ENCODE measurements around the gene AMPD2.

AMPD2 gene

DNA sequence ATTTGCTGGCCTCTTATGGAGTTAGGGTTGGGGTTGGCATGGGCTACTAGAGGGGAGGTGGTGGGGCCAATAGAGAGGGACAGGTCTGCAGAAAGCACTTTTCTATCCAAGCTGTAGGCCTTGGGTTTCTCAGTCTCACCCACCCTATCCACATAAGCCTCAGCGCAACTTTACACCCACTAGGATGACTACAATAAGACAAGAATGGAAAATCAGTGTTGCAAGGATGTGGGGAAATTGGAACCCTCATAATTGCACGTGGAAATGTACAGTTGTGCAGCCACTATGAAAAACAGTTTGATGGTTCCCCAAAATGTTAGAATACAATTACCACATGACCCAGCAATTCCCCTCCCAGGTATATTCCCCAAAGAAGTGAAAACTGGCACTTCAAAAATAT is 22.2 kb downstream of the AMPD2 start:
- Histone ChIP-seq H3K27me3 (ENCODE audit: low read depth, low read length) (no peaks in the 10 kb centered on the region), H3K36me3 (ENCODE audit: control insufficient read depth in 1 of 2, insufficient read depth in 2 of 2, low read length in 2 of 2) (no peaks in the 10 kb centered on the region)

DNA sequence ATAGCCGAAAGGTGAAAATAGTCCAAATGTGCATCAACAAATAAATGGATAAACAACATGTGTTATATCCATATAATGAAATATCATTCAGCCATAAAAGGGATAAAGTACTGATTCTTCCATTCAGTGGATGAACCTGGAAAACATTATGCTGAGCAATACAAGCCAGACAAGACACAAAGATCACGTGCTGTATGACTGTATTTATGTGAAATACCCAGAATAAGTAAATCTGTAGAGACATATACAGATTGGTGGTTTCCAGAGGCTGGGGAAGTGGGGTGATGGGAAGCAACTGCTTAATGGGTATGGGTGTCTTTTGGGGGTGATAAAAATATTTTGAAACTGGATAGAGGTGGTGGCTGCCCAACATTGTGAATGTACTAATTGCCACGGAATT is 23.0 kb downstream of the AMPD2 start:
- Histone ChIP-seq H3K4me3 (ENCODE audit: low read depth in 1 of 2, low read length in 2 of 2) (no peak overlapping the region), H3K4me1 (ENCODE audit: control insufficient read depth in 1 of 2, insufficient read depth in 2 of 2, low read length in 2 of 2) (peaks cover 0 to 18% of the 10 kb centered on the region in 2 donors), H3K27ac (ENCODE audit: low read length) (no peak overlapping the region), H3K27me3 (ENCODE audit: low read depth, low read length) (no peaks in the 10 kb centered on the region), H3K36me3 (ENCODE audit: control insufficient read depth in 1 of 2, insufficient read depth in 2 of 2, low read length in 2 of 2) (no peaks in the 10 kb centered on the region), H3K9me3 (ENCODE audit: control insufficient read depth in 1 of 2, low read length in 2 of 2) (no peaks in the 10 kb centered on the region)

More for the DNA sequence above, 22.2 kb downstream of the AMPD2 start:
- Histone ChIP-seq H3K4me1 (ENCODE audit: control insufficient read depth in 1 of 2, insufficient read depth in 2 of 2, low read length in 2 of 2) (peaks cover 0 to 18% of the 10 kb centered on the region in 2 donors), H3K27ac (ENCODE audit: low read length) (no peak overlapping the region), H3K4me3 (ENCODE audit: low read depth in 1 of 2, low read length in 2 of 2) (no peak overlapping the region), H3K9me3 (ENCODE audit: control insufficient read depth in 1 of 2, low read length in 2 of 2) (no peaks in the 10 kb centered on the region)

- Histone ChIP-seq H3K36me3 (ENCODE audit: control insufficient read depth in 1 of 2, insufficient read depth in 2 of 2, low read length in 2 of 2) (no peaks in the 10 kb centered on the region), H3K27ac (ENCODE audit: low read length) (no peak overlapping the region), H3K4me1 (ENCODE audit: control insufficient read depth in 1 of 2, insufficient read depth in 2 of 2, low read length in 2 of 2) (peaks cover 0 to 18% of the 10 kb centered on the region in 2 donors), H3K27me3 (ENCODE audit: low read depth, low read length) (no peaks in the 10 kb centered on the region), H3K4me3 (ENCODE audit: low read depth in 1 of 2, low read length in 2 of 2) (no peak overlapping the region), H3K9me3 (ENCODE audit: control insufficient read depth in 1 of 2, low read length in 2 of 2) (no peaks in the 10 kb centered on the region)
Observed at GRCh38 chr1:109643385-109644230, 24.0 kb downstream of the AMPD2 start.

DNA sequence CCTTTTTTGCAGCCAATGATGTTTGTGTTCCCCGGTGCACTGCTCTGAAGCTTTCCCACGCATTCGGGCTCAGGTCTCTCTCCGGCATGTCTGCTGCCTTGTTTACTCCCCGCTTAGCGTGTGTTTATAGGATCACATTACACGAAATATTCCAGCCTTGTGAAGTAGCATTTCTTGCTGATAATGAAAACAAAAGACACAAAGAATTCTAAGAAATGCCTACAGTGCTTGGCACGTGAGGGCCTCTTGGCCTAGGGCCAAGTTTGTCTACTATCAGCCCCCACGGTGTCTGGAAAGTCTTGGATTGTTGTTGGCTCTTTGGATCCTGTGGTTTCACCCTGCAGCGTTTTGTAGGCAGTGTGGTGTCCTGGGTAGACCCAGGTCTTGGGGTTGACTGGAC is 25.0 kb downstream of the AMPD2 start:
- peaks cover 0 to 22% of the 10 kb centered on the region in 2 donors for H3K4me1 ChIP-seq (ENCODE audit: control insufficient read depth in 1 of 2, insufficient read depth in 2 of 2, low read length in 2 of 2)
- no peaks in the 10 kb centered on the region for H3K27me3 ChIP-seq (ENCODE audit: low read depth, low read length)
- H3K4me3 ChIP-seq (ENCODE audit: low read depth in 1 of 2, low read length in 2 of 2): no peak overlapping the region
- H3K27ac ChIP-seq (ENCODE audit: low read length): no peak overlapping the region
- no peaks in the 10 kb centered on the region for H3K9me3 ChIP-seq (ENCODE audit: control insufficient read depth in 1 of 2, low read length in 2 of 2)
- H3K36me3 ChIP-seq (ENCODE audit: control insufficient read depth in 1 of 2, insufficient read depth in 2 of 2, low read length in 2 of 2): no peaks in the 10 kb centered on the region

- Histone ChIP-seq H3K9me3 (ENCODE audit: control insufficient read depth in 1 of 2, low read length in 2 of 2) (no peaks in the 10 kb centered on the region), H3K27ac (ENCODE audit: low read length) (no peak overlapping the region), H3K4me1 (ENCODE audit: control insufficient read depth in 1 of 2, insufficient read depth in 2 of 2, low read length in 2 of 2) (peaks cover 0 to 6% of the 10 kb centered on the region in 2 donors), H3K27me3 (ENCODE audit: low read depth, low read length) (no peaks in the 10 kb centered on the region), H3K4me3 (ENCODE audit: low read depth in 1 of 2, low read length in 2 of 2) (peak overlapping the region in 1 of 2 donors; percentile 49), H3K36me3 (ENCODE audit: control insufficient read depth in 1 of 2, insufficient read depth in 2 of 2, low read length in 2 of 2) (no peaks in the 10 kb centered on the region)
Observed at GRCh38 chr1:109649491-109649914, 29.9 kb downstream of the AMPD2 start.

DNA sequence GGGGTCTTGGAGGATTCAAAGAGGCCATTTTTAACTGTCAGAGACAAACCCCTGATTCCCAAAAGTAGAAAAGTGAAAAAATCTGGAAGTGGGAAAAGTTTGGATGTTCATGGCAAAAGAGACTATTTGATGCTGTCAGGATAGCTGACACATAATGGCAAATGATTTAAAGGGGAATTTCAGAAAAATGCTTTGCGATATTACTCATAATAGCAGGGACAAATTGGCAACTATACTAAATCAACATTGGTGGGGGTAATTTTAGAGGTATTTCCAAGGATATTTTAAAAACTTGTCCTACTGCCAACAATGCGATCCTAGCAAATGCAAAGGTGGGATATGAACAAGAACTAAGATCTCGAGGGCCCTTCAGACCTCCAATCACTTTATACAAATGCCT is 31.0 kb downstream of the AMPD2 start:
- Histone ChIP-seq H3K4me1 (ENCODE audit: control insufficient read depth in 1 of 2, insufficient read depth in 2 of 2, low read length in 2 of 2) (peaks cover 0 to 17% of the 10 kb centered on the region in 2 donors), H3K36me3 (ENCODE audit: control insufficient read depth in 1 of 2, insufficient read depth in 2 of 2, low read length in 2 of 2) (no peaks in the 10 kb centered on the region), H3K27me3 (ENCODE audit: low read depth, low read length) (no peaks in the 10 kb centered on the region), H3K9me3 (ENCODE audit: control insufficient read depth in 1 of 2, low read length in 2 of 2) (no peaks in the 10 kb centered on the region), H3K27ac (ENCODE audit: low read length) (no peak overlapping the region), H3K4me3 (ENCODE audit: low read depth in 1 of 2, low read length in 2 of 2) (no peak overlapping the region)

GRCh38 chr1:109652402-109652801 is 32.8 kb downstream of the AMPD2 start:
- no peaks in the 10 kb centered on the region for H3K36me3 ChIP-seq (ENCODE audit: control insufficient read depth in 1 of 2, insufficient read depth in 2 of 2, low read length in 2 of 2)
- no peak overlapping the region for H3K27ac ChIP-seq (ENCODE audit: low read length)
- H3K4me3 ChIP-seq (ENCODE audit: low read depth in 1 of 2, low read length in 2 of 2): no peak overlapping the region
- no peaks in the 10 kb centered on the region for H3K27me3 ChIP-seq (ENCODE audit: low read depth, low read length)
- H3K4me1 ChIP-seq (ENCODE audit: control insufficient read depth in 1 of 2, insufficient read depth in 2 of 2, low read length in 2 of 2): peaks cover 0 to 25% of the 10 kb centered on the region in 2 donors
- H3K9me3 ChIP-seq (ENCODE audit: control insufficient read depth in 1 of 2, low read length in 2 of 2): no peaks in the 10 kb centered on the region

DNA sequence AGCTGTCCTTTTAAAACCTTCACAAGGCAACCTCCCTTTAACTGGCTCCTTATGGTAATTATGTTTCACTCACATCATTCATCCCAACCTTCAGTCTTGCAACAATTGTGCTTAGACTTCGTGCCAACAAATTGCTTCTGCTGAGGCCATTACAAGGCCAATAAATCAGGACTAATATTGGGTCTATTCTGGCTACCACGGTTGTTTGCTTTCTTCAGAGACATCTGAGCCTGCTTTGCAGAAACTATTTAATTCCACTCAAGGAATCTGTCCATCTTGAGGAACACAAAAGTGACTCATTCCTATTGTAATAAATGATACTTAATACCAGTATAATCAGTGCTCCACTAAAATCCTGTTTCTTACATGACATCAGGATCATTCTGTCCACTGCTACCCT is 33.7 kb downstream of the AMPD2 start:
- Histone ChIP-seq H3K4me1 (ENCODE audit: control insufficient read depth in 1 of 2, insufficient read depth in 2 of 2, low read length in 2 of 2) (peaks cover 0 to 26% of the 10 kb centered on the region in 2 donors), H3K9me3 (ENCODE audit: control insufficient read depth in 1 of 2, low read length in 2 of 2) (no peaks in the 10 kb centered on the region), H3K27me3 (ENCODE audit: low read depth, low read length) (no peaks in the 10 kb centered on the region), H3K4me3 (ENCODE audit: low read depth in 1 of 2, low read length in 2 of 2) (no peak overlapping the region), H3K36me3 (ENCODE audit: control insufficient read depth in 1 of 2, insufficient read depth in 2 of 2, low read length in 2 of 2) (peaks cover 0 to 5% of the 10 kb centered on the region in 2 donors), H3K27ac (ENCODE audit: low read length) (no peak overlapping the region)

- Histone ChIP-seq H3K27ac (ENCODE audit: low read length) (no peak overlapping the region), H3K27me3 (ENCODE audit: low read depth, low read length) (no peaks in the 10 kb centered on the region), H3K4me1 (ENCODE audit: control insufficient read depth in 1 of 2, insufficient read depth in 2 of 2, low read length in 2 of 2) (peaks cover 0 to 29% of the 10 kb centered on the region in 2 donors), H3K36me3 (ENCODE audit: control insufficient read depth in 1 of 2, insufficient read depth in 2 of 2, low read length in 2 of 2) (peaks cover 4 to 16% of the 10 kb centered on the region in 2 donors), H3K4me3 (ENCODE audit: low read depth in 1 of 2, low read length in 2 of 2) (no peak overlapping the region), H3K9me3 (ENCODE audit: control insufficient read depth in 1 of 2, low read length in 2 of 2) (no peaks in the 10 kb centered on the region)
Observed at GRCh38 chr1:109654519-109654918, 34.9 kb downstream of the AMPD2 start.

DNA sequence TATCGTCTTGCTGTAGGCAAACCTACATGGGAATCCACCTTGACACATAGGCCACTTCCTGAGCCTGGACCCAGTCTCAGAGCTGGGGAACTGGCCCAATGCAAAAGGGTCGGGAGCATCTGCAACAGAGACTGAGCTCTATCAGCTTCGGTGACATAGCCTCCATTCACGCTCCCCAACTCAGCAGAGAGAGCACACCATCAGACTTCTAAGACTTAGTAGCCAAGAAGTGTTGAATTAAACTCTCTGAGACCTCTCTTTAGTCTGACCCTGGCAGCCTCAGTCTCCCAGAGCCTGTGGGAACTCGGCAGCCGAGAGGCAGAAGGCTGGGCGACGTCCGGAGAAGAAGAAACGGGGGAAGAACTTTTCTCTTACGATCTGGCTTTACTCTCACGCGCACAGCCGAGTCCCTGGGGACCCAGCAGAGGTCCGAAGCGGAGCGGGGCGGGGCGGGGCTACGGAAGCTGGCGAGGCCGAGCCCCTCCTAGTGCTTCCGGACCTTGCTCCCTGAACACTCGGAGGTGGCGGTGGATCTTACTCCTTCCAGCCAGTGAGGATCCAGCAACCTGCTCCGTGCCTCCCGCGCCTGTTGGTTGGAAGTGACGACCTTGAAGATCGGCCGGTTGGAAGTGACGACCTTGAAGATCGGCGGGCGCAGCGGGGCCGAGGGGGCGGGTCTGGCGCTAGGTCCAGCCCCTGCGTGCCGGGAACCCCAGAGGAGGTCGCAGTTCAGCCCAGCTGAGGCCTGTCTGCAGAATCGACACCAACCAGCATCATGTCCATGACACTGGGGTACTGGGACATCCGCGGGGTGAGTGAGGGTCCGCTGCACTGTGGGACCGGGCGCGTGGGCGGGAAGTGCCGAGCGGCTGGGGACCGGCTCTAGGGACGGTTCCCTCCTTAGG is 36.2 kb downstream of the AMPD2 start, which contains the start of gene GSTM4:
GSTM4 (plus strand) TSS at position 485 of the 905 bp plus-strand sequence; CDS start at position 776, 291 bp downstream.
- Histone ChIP-seq H3K4me1 (ENCODE audit: control insufficient read depth in 1 of 2, insufficient read depth in 2 of 2, low read length in 2 of 2) (peaks cover 0 to 28% of the 10 kb centered on the region in 2 donors), H3K4me3 (ENCODE audit: low read depth in 1 of 2, low read length in 2 of 2) (peak within 1 kb of the TSS; percentile 75 to 81), H3K9me3 (ENCODE audit: control insufficient read depth in 1 of 2, low read length in 2 of 2) (no peaks in the 10 kb centered on the region), H3K27me3 (ENCODE audit: low read depth, low read length) (no peaks in the 10 kb centered on the region), H3K36me3 (ENCODE audit: control insufficient read depth in 1 of 2, insufficient read depth in 2 of 2, low read length in 2 of 2) (peaks cover 14 to 26% of the 10 kb centered on the region in 2 donors), H3K27ac (ENCODE audit: low read length) (peak within 1 kb of the TSS; percentile 92)

- no peaks in the 10 kb centered on the region for H3K27me3 ChIP-seq (ENCODE audit: low read depth, low read length)
- H3K4me3 ChIP-seq (ENCODE audit: low read depth in 1 of 2, low read length in 2 of 2): no peak overlapping the region
- peaks cover 0 to 28% of the 10 kb centered on the region in 2 donors for H3K4me1 ChIP-seq (ENCODE audit: control insufficient read depth in 1 of 2, insufficient read depth in 2 of 2, low read length in 2 of 2)
- no peaks in the 10 kb centered on the region for H3K9me3 ChIP-seq (ENCODE audit: control insufficient read depth in 1 of 2, low read length in 2 of 2)
- no peak overlapping the region for H3K27ac ChIP-seq (ENCODE audit: low read length)
- peaks cover 14 to 30% of the 10 kb centered on the region in 2 donors for H3K36me3 ChIP-seq (ENCODE audit: control insufficient read depth in 1 of 2, insufficient read depth in 2 of 2, low read length in 2 of 2)
Observed at GRCh38 chr1:109657395-109657794, 37.8 kb downstream of the AMPD2 start.

Data from muscle layer of duodenum (tissue), 2 donors.